ENCODE results near the gene LTA. TPM values are rescaled to one million over a fixed set of nuclear protein-coding genes. Genes with fewer than 3 reads are reported as not detected.

LTA gene
- total RNA-seq, 1 experiment from 2014 or later, result 0.72 TPM

DNA sequence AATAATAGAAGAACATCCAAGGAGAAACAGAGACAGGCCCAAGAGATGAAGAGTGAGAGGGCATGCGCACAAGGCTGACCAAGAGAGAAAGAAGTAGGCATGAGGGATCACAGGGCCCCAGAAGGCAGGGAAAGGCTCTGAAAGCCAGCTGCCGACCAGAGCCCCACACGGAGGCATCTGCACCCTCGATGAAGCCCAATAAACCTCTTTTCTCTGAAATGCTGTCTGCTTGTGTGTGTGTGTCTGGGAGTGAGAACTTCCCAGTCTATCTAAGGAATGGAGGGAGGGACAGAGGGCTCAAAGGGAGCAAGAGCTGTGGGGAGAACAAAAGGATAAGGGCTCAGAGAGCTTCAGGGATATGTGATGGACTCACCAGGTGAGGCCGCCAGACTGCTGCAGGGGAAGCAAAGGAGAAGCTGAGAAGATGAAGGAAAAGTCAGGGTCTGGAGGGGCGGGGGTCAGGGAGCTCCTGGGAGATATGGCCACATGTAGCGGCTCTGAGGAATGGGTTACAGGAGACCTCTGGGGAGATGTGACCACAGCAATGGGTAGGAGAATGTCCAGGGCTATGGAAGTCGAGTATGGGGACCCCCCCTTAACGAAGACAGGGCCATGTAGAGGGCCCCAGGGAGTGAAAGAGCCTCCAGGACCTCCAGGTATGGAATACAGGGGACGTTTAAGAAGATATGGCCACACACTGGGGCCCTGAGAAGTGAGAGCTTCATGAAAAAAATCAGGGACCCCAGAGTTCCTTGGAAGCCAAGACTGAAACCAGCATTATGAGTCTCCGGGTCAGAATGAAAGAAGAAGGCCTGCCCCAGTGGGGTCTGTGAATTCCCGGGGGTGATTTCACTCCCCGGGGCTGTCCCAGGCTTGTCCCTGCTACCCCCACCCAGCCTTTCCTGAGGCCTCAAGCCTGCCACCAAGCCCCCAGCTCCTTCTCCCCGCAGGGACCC, 2.3 kb downstream of the LTA start:
- Histone ChIP-seq H3K4me1 (ENCODE audit: control insufficient read depth, insufficient read depth, low read length) (peaks cover 15% of the 10 kb centered on the region), H3K4me3 (ENCODE audit: low read depth in 2 of 2, low read length in 2 of 2) (no peak overlapping the region), H3K9me3 (ENCODE audit: control insufficient read depth, insufficient read depth, low read depth, low read length) (no peaks in the 10 kb centered on the region), H3K27ac (ENCODE audit: low read length) (no peak overlapping the region), H3K27me3 (ENCODE audit: control insufficient read depth, insufficient read depth, low read length) (no peaks in the 10 kb centered on the region), H3K36me3 (ENCODE audit: control insufficient read depth, insufficient read depth, low read length) (no peaks in the 10 kb centered on the region)
- ATAC-seq (no peak), DNase-seq (ENCODE audit: low read depth, low spot score) (no peak)
- BruUV-seq (replicated peaks), result no TSS peak
- POLR2A ChIA-PET, result interaction anchor here (0.5 kb wide), 2 partner anchors 9 to 50 kb away, joined by 3 read pairs; no protein-coding TSS in a partner anchor
- CTCF ChIA-PET, result interaction anchor here (0.6 to 2.6 kb wide), 4 partner anchors 11 to 32 kb away, joined by 3 to 11 read pairs (median 6); no protein-coding TSS in a partner anchor
- TF ChIP-seq, protein P1, sequence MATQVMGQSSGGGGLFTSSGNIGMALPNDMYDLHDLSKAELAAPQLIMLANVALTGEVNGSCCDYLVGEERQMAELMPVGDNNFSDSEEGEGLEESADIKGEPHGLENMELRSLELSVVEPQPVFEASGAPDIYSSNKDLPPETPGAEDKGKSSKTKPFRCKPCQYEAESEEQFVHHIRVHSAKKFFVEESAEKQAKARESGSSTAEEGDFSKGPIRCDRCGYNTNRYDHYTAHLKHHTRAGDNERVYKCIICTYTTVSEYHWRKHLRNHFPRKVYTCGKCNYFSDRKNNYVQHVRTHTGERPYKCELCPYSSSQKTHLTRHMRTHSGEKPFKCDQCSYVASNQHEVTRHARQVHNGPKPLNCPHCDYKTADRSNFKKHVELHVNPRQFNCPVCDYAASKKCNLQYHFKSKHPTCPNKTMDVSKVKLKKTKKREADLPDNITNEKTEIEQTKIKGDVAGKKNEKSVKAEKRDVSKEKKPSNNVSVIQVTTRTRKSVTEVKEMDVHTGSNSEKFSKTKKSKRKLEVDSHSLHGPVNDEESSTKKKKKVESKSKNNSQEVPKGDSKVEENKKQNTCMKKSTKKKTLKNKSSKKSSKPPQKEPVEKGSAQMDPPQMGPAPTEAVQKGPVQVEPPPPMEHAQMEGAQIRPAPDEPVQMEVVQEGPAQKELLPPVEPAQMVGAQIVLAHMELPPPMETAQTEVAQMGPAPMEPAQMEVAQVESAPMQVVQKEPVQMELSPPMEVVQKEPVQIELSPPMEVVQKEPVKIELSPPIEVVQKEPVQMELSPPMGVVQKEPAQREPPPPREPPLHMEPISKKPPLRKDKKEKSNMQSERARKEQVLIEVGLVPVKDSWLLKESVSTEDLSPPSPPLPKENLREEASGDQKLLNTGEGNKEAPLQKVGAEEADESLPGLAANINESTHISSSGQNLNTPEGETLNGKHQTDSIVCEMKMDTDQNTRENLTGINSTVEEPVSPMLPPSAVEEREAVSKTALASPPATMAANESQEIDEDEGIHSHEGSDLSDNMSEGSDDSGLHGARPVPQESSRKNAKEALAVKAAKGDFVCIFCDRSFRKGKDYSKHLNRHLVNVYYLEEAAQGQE (IDR thresholded peaks at IDR 0.05; ENCODE audit: insufficient read depth in 1 of 2, low read depth in 2 of 2, low read length in 1 of 2), result no peak
- TF ChIP-seq, protein P2, sequence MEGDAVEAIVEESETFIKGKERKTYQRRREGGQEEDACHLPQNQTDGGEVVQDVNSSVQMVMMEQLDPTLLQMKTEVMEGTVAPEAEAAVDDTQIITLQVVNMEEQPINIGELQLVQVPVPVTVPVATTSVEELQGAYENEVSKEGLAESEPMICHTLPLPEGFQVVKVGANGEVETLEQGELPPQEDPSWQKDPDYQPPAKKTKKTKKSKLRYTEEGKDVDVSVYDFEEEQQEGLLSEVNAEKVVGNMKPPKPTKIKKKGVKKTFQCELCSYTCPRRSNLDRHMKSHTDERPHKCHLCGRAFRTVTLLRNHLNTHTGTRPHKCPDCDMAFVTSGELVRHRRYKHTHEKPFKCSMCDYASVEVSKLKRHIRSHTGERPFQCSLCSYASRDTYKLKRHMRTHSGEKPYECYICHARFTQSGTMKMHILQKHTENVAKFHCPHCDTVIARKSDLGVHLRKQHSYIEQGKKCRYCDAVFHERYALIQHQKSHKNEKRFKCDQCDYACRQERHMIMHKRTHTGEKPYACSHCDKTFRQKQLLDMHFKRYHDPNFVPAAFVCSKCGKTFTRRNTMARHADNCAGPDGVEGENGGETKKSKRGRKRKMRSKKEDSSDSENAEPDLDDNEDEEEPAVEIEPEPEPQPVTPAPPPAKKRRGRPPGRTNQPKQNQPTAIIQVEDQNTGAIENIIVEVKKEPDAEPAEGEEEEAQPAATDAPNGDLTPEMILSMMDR (IDR thresholded peaks at IDR 0.05), result no peak
- TF ChIP-seq TCF7L2 (IDR thresholded peaks at IDR 0.05; ENCODE audit: low read depth, low read length) (no peak), SIN3A (IDR thresholded peaks at IDR 0.05; ENCODE audit: borderline replicate concordance, insufficient read depth, low read depth, low read length) (no peak), POLR2AphosphoS5 (IDR thresholded peaks at IDR 0.05; ENCODE audit: low read depth, low read length) (no peak)
- intact Hi-C loops (cut with micrococcal nuclease; ENCODE audit: unreplicated experiment) (no loop called here), in situ Hi-C loops (cut with HindIII; ENCODE audit: low pct_unique_long_range_greater_than_20kb, low sequenced_read_pairs) (no loop called here)

DNA sequence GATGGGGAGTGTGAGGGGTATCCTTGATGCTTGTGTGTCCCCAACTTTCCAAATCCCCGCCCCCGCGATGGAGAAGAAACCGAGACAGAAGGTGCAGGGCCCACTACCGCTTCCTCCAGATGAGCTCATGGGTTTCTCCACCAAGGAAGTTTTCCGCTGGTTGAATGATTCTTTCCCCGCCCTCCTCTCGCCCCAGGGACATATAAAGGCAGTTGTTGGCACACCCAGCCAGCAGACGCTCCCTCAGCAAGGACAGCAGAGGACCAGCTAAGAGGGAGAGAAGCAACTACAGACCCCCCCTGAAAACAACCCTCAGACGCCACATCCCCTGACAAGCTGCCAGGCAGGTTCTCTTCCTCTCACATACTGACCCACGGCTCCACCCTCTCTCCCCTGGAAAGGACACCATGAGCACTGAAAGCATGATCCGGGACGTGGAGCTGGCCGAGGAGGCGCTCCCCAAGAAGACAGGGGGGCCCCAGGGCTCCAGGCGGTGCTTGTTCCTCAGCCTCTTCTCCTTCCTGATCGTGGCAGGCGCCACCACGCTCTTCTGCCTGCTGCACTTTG, 3.3 kb downstream of the LTA start, which contains the start of gene TNF:
TNF (plus strand) TSS at position 231 of the 567 bp plus-strand sequence; CDS start at position 408, 177 bp downstream.
- ATAC-seq, result no peak
- DNase-seq (ENCODE audit: low read depth, low spot score), result no peak
- 0 out of 2 replicates have a peak within 1 kb of the TSS, but pooled peaks have one; percentile 21 for H3K27ac ChIP-seq (ENCODE audit: low read length)
- intact Hi-C loops (cut with micrococcal nuclease; ENCODE audit: unreplicated experiment), result no loop called here
- no peaks in the 10 kb centered on the region for H3K27me3 ChIP-seq (ENCODE audit: control insufficient read depth, insufficient read depth, low read length)
- H3K36me3 ChIP-seq (ENCODE audit: control insufficient read depth, insufficient read depth, low read length), result no peaks in the 10 kb centered on the region
- peaks cover 19% of the 10 kb centered on the region for H3K4me1 ChIP-seq (ENCODE audit: control insufficient read depth, insufficient read depth, low read length)
- H3K9me3 ChIP-seq (ENCODE audit: control insufficient read depth, insufficient read depth, low read depth, low read length), result no peaks in the 10 kb centered on the region
- ChIA-PET POLR2A (no interaction called here), CTCF (interaction anchor here (2.6 kb wide), 1 partner anchor 23 kb away, joined by 11 read pairs; no protein-coding TSS in a partner anchor)
- TF ChIP-seq SIN3A (IDR thresholded peaks at IDR 0.05; ENCODE audit: borderline replicate concordance, insufficient read depth, low read depth, low read length) (no peak), TCF7L2 (IDR thresholded peaks at IDR 0.05; ENCODE audit: low read depth, low read length) (no peak), POLR2AphosphoS5 (IDR thresholded peaks at IDR 0.05; ENCODE audit: low read depth, low read length) (no peak)
- TF ChIP-seq, protein P2 (IDR thresholded peaks at IDR 0.05), result no peak
- TF ChIP-seq, protein P1 (IDR thresholded peaks at IDR 0.05; ENCODE audit: insufficient read depth in 1 of 2, low read depth in 2 of 2, low read length in 1 of 2), result no peak
- H3K4me3 ChIP-seq (ENCODE audit: low read depth in 2 of 2, low read length in 2 of 2), result no peak within 1 kb of the TSS
- in situ Hi-C loops (cut with HindIII; ENCODE audit: low pct_unique_long_range_greater_than_20kb, low sequenced_read_pairs), result no loop called here
- BruUV-seq (replicated peaks), result no TSS peak

Measured in Panc1 (cell line).